SU-DHL-6 (cell line): ENCODE measurements around the gene HOXA13.

Experiments
- CTCF ChIP-seq: fragments of 200-600 bp; sonication (generic); IDR thresholded peaks from one replicate; pipeline ENCODE4 v1.5.1; 2017; ENCODE audit warnings: antibody characterized with exemption, mild to moderate bottlenecking, low read length, moderate library complexity; ENCODE audit not compliant: insufficient read depth, poor library complexity, severe bottlenecking
- EZH2phosphoT487 ChIP-seq: fragments of 200-600 bp; sonication (generic), shearing (Covaris generic); conservative IDR thresholded peaks from 2 replicates; pipeline ENCODE4 v1.6.1; 2018; ENCODE audit warnings: mild to moderate bottlenecking, antibody characterized with exemption, low read length, moderate library complexity, mixed read lengths

DNA sequence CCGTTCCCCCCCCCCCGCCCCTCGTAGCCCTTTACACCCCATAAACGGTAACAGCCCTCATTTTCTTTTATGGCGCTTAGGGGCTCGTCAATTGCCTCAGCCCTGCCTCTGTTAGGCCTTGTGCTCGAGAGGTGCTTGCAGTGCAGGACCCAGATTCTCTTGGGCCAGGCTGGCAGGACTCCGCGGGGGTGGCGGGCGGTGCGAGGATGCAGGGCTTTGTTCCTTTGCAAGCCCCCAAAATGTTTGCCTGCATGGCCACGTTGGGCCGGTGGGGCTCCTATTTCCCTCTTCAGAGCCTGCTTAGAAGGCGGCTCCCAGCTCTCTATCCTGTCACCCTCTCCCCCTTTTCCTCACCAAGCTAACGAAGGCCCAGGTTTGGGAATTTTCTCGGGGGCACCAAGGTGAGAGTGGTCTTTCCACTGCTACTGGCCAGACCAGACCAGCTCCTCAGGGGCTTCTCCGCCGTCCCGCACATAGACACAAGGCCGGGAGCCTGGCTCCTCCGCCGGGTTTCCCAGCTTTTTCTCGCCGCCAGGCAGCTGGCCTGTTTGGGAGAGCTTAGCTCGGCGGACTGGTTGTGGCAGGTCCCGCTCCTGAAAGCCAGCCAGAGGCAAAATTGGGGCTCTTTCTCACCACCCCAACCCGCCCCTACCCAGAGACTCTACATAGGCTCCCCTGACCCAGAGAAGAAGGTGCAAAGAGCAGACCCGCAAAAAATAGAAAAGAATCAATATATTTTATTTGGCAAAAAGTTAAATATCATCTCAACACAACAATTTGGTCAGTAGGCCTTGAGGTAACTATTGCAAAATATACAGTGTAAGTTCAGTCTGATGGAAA, 38.0 kb downstream of the HOXA13 start:
- TF ChIP-seq CTCF (no peak), EZH2phosphoT487 (no peak)
